Activated CD4-positive, alpha-beta T cell treated with anti-CD3 and anti-CD28 coated beads, Interleukin-2, amount 50 U/mL, for 1 hour (primary cell): Measurements from ENCODE around the gene EPX.

ENCODE experiments used
- DNase-seq: peaks from one replicate; pipeline ENCODE4 v3.0.0-alpha.2; 2020

EPX gene

GRCh38 chr17:58229881-58230280 lies 37.4 kb downstream of the EPX start:
- no peak for DNase-seq

DNA sequence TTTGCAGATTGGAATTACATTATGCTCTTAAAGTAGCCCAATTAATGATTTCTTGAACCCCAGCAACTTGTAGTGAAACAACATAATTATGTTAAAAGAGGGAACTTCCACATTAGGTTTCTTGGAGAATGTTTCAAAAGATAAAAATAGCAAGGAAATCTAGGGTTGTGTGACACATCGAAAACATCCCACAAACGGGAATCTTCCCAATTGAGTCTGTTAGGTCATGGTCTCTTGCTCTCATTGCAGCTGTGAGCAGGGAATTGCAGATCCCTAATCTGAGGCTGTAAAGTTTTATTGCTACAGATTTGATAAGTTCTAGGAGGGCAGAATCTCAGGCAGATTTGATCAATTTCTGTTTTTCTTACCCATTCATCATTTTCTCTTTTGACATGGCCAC lies 39.1 kb downstream of the EPX start:
- no peak for DNase-seq

DNA sequence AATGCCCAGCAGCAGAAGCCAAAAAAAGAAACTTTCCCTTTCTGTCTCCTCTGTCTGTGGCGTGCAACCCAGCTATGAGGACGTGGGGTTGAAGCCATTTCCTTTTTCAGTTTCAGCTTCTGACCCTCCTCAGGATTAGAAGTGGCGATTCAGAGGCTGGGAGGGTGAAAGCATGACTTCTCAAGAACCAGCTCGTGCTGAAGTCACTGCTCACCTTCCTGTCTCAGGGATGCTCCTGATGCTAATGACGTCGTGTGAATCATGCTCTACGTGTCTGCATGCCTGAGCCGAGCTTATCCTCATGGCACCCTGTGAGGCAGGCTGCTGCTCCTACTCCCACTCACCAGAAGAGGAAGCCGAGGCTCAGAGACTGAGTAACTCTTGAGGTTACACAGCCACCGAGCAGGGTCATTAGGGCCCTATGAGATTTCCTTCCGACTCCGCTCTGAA lies 40.2 kb downstream of the EPX start:
- no peak for DNase-seq

GRCh38 chr17:58233543-58233942 lies 41.0 kb downstream of the EPX start:
- DNase-seq = no peak

DNA sequence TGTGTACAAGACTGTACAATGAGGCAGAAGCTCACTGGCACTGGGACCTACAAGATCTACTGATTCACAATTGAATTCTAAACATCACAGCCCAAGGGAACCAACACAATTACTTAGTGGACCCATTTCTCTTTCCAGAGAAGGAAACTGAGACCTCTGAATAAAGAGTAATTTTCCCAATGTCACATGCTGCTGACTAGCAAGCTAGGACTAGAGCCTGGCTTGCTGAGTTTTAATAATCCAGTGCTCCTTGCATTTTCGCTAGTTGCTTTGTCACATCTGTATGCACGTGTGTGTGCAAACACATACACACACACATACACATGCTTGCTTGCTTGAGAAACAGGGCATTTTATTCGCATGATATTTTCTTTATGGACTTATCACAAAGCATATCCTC lies 42.0 kb downstream of the EPX start:
- DNase-seq = no peak

DNA sequence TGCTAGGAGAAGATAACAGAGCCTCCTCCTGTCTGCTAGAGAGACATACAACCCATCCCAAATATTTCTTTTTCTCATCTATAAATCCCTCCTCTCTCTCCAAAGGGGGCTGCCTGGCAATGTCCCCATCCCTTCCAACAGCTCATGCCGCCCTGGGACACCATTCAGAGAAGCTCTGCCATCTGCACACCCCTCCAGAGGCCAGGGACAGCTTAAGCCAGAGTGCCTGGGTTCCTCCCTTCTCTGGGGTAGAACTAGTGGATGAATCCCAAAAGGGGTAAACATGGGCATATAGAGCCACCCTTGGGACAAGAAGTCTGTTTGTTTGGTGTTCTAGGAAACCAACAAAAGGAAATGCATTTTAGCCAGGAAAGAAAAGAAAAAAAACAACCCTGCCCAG lies 43.3 kb downstream of the EPX start:
- no peak for DNase-seq

DNA sequence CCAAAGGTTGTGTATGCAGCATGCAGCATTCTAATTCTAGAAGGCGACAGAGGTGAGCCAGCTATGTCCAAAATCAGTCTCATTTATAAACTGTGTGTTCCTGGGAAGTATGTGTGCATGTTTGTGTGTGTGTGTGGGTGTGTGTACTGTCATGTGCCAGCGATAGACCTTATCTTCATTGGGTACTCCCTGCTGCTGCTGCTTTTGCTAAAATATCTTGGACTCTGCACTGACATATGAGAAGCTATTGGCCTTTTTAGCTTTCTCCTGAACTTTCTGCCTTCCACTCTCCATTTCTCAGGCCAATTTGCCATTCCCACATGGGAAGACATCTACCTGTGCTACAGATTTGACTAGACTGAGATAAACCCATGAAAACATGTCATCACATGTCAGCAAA lies 43.9 kb downstream of the EPX start:
- no peak for DNase-seq

- DNase-seq = no peak
Observed at GRCh38 chr17:58238147-58238634, 45.7 kb downstream of the EPX start, which contains the start of gene LPO. LPO (plus strand) TSS chr17:58238584; CDS start chr17:58242980, 4,396 bp downstream.

- no peak for DNase-seq
Observed at GRCh38 chr17:58239987-58240386, 47.5 kb downstream of the EPX start.

- DNase-seq = no peak
Observed at GRCh38 chr17:58242171-58242784, 49.8 kb downstream of the EPX start.

DNA sequence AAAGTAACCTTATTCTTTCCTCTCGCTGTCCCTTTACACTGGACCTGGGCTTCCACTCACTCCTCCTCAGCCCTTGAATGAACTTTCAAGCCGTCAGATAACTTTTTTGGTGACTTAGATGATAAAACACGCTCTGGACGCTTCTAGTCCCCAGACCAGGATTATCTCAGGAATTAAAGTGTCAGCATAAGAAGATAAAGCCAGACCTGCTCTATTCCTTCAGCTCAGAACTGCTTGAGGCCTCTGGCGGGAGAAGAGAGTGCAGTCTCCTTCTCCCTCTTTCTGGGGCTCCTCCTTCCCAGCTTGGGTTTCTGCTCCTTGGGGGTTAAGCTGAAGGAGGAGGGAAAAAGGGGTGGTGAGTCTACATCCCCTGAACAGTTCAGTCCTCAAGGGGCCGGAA lies 52.4 kb downstream of the EPX start:
- DNase-seq = no peak

GRCh38 chr17:58245428-58246103 lies 53.0 kb downstream of the EPX start:
- DNase-seq = no peak

DNA sequence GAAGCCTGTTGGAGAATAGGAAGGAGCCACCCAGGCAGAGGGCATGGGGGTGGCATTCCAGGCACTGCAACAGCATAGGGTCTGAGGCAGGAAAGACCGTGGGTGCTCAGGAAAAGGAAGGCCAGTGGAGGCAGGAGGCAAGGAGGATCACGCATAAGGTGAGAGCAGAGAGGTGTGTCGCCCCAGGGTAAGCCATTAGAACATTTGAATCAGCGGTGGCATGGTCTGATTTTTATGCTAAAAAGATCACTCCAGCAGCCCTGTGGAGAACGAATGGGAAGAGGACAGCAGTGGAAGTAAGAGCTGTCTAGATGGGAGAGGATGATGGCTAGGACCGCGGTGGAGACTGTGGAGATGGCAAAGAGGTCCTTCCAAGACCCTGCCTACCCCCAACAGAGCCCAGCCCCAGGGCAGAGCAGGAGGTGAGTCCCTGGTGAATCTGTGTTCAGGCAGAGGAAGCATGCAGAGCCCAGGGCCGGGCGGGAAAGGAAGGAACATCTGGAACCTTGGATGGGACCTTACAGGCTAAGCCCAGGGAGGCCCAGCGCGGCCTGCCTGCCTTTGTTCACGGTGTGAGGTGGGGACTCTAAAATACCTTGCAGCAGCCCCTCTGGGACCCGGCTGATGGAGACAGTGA lies 53.7 kb downstream of the EPX start:
- no peak for DNase-seq

GRCh38 chr17:58246781-58247180 lies 54.3 kb downstream of the EPX start:
- DNase-seq = no peak

- no peak for DNase-seq
Observed at GRCh38 chr17:58247511-58248363, 55.2 kb downstream of the EPX start.

DNA sequence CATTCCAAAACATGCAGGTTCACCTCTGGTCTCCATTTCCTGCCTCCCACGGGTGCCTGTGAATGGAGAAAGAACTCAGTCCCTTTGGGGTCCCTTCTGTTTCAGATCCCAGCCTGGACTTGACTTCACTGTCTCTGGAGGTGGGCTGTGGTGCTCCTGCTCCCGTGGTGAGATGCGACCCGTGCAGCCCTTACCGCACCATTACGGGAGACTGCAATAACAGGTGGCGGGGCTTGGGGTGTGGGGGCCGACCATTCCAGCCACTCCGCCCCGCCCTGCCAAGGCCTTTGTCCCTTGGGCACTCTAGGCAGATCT lies 56.4 kb downstream of the EPX start:
- no peak for DNase-seq

GRCh38 chr17:58249270-58250133 lies 57.0 kb downstream of the EPX start:
- peak; percentile 72 for DNase-seq

DNA sequence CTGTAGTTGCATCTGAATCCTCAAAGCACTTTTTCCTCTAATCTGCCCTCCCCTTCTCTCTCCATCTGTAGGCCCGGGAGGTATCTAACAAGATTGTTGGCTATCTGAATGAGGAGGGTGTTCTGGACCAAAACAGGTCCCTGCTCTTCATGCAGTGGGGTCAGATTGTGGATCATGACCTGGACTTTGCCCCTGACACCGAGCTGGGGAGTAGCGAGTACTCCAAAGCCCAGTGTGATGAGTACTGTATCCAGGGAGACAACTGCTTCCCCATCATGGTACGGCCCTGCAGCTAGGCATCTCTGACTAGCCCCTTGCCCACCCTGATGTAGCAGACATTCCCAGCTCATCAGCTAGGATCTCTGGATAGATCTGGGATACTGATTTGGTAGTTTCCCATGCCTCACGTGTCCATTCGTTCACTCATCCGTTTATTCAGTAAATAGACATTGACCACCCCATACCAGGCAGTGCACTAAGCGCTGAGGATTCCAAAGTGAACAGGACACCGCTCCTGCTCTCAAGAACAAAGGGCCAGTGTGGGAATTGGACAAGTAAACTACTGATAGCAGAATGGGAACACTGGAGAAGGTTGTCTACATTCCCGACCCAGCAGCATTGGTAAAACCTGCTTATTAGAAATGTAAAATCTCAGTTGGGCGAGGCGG lies 58.0 kb downstream of the EPX start:
- no peak for DNase-seq

- no peak for DNase-seq
Observed at GRCh38 chr17:58252141-58252540, 59.6 kb downstream of the EPX start.

GRCh38 chr17:58253082-58253481 lies 60.6 kb downstream of the EPX start:
- no peak for DNase-seq
